Measurements from ENCODE around the gene HKDC1.

GRCh38 chr10:69222157-69223027 lies 2.3 kb downstream of the HKDC1 start:
- peak; percentile 46 to 86 (median 74) for TF ChIP-seq CTCF (IDR thresholded peaks at IDR 0.05 in 8 of 11, conservative IDR thresholded peaks at IDR 0.05 in 3 of 11)
- no peak for TF ChIP-seq POLR2A (IDR thresholded peaks at IDR 0.05)
- peak in 2 of 3 donors; percentile 68 to 77 for TF ChIP-seq POLR2AphosphoS5 (IDR thresholded peaks at IDR 0.05)
